Neural progenitor cell (in vitro differentiated cells): ENCODE results near the gene COASY.

Experiments used
- EZH2 ChIP-seq: fragments of 200-600 bp; sonication (generic); IDR thresholded peaks from 2 replicates; pipeline ENCODE4 v1.6.1; 2017; ENCODE audit warnings: antibody characterized with exemption, mild to moderate bottlenecking, moderate library complexity
- TF ChIP-seq, protein P1 (sequence below): fragments of 200-600 bp; sonication (generic); IDR thresholded peaks from 2 replicates; pipeline ENCODE4 v1.5.1; 2017; ENCODE audit warnings: antibody characterized with exemption, mild to moderate bottlenecking

- TF ChIP-seq, protein P1, sequence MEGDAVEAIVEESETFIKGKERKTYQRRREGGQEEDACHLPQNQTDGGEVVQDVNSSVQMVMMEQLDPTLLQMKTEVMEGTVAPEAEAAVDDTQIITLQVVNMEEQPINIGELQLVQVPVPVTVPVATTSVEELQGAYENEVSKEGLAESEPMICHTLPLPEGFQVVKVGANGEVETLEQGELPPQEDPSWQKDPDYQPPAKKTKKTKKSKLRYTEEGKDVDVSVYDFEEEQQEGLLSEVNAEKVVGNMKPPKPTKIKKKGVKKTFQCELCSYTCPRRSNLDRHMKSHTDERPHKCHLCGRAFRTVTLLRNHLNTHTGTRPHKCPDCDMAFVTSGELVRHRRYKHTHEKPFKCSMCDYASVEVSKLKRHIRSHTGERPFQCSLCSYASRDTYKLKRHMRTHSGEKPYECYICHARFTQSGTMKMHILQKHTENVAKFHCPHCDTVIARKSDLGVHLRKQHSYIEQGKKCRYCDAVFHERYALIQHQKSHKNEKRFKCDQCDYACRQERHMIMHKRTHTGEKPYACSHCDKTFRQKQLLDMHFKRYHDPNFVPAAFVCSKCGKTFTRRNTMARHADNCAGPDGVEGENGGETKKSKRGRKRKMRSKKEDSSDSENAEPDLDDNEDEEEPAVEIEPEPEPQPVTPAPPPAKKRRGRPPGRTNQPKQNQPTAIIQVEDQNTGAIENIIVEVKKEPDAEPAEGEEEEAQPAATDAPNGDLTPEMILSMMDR: no peak
- TF ChIP-seq EZH2: no peak
Observed at GRCh38 chr17:42581744-42582270, 19.9 kb downstream of the COASY start.
